Ovary (tissue), 3 donors: Measurements from ENCODE around the gene LCN12.

Source experiments
- POLR2A ChIP-seq: fragments of 450-650 bp; IDR thresholded peaks from one replicate; pipeline ENCODE4 v1.6.1; 2017; ENCODE audit warnings: antibody characterized with exemption, mild to moderate bottlenecking, moderate library complexity
- TF ChIP-seq, protein P1 (sequence below), 3 donors: fragments of 450-650 bp in 2 of 3; fragments of 200-600 bp in 1 of 3; IDR thresholded peaks; one replicate each; pipeline versions ENCODE4 v1.5.1 to v1.8.0; 2016 to 2022; ENCODE audit warnings: antibody characterized with exemption in 3 of 3, mild to moderate bottlenecking in 1 of 3
- donor health status: DM: no; HTN: no; CAD: no.

DNA sequence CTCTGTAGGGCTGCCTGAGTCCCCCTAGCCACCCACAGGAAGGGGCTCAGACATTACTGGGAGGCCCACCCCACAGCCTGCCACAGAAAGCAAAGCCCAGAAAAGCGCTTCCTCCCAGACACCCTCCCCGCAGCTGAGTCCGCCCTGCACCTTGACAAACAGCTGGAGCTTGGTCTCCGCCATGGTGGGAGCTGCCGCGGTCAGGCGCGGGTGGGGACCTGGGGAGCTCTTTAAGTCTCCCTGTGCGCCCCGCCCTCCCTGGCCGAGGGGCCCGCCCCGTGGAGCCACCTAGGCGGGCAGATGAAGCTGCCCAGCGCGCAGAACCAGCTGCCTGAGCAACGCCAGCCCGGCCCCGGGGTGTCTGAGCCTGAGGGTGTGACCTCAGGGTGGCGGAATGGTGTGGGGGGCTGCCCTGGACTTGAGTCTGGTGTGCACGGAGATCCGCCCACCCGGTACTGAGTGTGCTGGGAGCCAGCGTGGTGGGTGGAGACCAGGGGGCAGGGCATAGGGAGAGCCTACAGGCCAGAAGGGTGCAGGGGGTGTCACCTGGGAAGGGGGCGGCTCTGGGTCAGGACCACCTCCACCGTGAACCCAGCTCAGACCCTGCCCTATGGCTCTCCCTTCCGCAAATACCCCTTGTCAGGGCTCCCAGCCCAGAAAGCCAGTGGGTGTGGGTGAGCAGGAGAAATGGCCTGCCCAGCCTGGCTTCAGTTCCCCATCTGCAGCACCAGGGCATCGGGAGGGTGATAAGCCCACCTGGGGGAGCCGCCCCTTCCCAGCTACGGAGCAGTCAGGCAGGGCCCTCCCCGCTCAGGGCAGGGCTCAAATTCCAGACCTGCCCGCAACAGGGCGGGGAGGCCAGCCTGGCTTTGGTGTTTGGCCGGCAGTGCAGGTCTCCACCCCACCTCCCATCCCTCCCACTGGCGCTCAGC lies 44.6 kb downstream of the LCN12 start, which contains the start of gene CLIC3:
- no peak for TF ChIP-seq POLR2A
- TF ChIP-seq, protein P1, sequence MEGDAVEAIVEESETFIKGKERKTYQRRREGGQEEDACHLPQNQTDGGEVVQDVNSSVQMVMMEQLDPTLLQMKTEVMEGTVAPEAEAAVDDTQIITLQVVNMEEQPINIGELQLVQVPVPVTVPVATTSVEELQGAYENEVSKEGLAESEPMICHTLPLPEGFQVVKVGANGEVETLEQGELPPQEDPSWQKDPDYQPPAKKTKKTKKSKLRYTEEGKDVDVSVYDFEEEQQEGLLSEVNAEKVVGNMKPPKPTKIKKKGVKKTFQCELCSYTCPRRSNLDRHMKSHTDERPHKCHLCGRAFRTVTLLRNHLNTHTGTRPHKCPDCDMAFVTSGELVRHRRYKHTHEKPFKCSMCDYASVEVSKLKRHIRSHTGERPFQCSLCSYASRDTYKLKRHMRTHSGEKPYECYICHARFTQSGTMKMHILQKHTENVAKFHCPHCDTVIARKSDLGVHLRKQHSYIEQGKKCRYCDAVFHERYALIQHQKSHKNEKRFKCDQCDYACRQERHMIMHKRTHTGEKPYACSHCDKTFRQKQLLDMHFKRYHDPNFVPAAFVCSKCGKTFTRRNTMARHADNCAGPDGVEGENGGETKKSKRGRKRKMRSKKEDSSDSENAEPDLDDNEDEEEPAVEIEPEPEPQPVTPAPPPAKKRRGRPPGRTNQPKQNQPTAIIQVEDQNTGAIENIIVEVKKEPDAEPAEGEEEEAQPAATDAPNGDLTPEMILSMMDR (IDR thresholded peaks at IDR 0.05), result no peak
